DOHH2 (cell line): ENCODE results near the gene COL1A1.

Source experiments
- H3F3A ChIP-seq: fragments of 200-600 bp; sonication (generic), shearing (Covaris generic); 2 replicates; pipeline ENCODE4 v1.6.0; 2016; ENCODE audit warnings: antibody characterized with exemption, mild to moderate bottlenecking; ENCODE audit not compliant: control insufficient read depth, insufficient read depth
- H3K27ac ChIP-seq: fragments of 200-600 bp; sonication (generic); 2 replicates; pipeline ENCODE4 v1.5.1; 2014; ENCODE audit warnings: low read depth, mild to moderate bottlenecking, low read length, moderate library complexity
- H3K27me3 ChIP-seq: fragments of 200-600 bp; sonication (generic); 2 replicates; pipeline ENCODE4 v1.6.1; 2014; ENCODE audit warnings: mild to moderate bottlenecking, low read length, mixed read lengths; ENCODE audit not compliant: control insufficient read depth
- H3K36me3 ChIP-seq: fragments of 200-600 bp; sonication (generic); 2 replicates; pipeline ENCODE4 v1.6.1; 2014; ENCODE audit warnings: mild to moderate bottlenecking, low read length, moderate library complexity, mixed read lengths; ENCODE audit not compliant: control insufficient read depth
- H3K4me1 ChIP-seq: fragments of 200-600 bp; sonication (generic); 2 replicates; pipeline ENCODE4 v1.6.1; 2014; ENCODE audit warnings: mild to moderate bottlenecking, low read length, mixed read lengths; ENCODE audit not compliant: control insufficient read depth
- H3K4me2 ChIP-seq: fragments of 200-600 bp; sonication (generic); 2 replicates; pipeline ENCODE4 v1.6.0; 2014; ENCODE audit warnings: mild to moderate bottlenecking, low read length, moderate library complexity
- H3K4me3 ChIP-seq: fragments of 200-600 bp; sonication (generic); 2 replicates; pipeline ENCODE4 v1.5.1; 2014; ENCODE audit warnings: mild to moderate bottlenecking, low read length, mixed read lengths
- H3K79me2 ChIP-seq: fragments of 200-600 bp; sonication (generic); 2 replicates; pipeline ENCODE4 v1.6.1; 2014; ENCODE audit warnings: mild to moderate bottlenecking, low read length, mixed read lengths; ENCODE audit not compliant: control insufficient read depth
- H3K9me2 ChIP-seq: fragments of 200-600 bp; sonication (generic); replicated peaks from 2 replicates; pipeline ENCODE4 v1.6.1; 2014; ENCODE audit warnings: mild to moderate bottlenecking, low read length, mixed read lengths; ENCODE audit not compliant: control insufficient read depth
- H3K9me3 ChIP-seq: fragments of 200-600 bp; sonication (generic); 2 replicates; pipeline ENCODE4 v1.6.1; 2014; ENCODE audit warnings: antibody characterized with exemption, low read length, mixed read lengths; ENCODE audit not compliant: control insufficient read depth, insufficient read depth
- H4K20me1 ChIP-seq: fragments of 200-600 bp; sonication (generic); 2 replicates; pipeline ENCODE4 v1.6.0; 2014; ENCODE audit warnings: low read depth, mild to moderate bottlenecking, antibody characterized with exemption, low read length, moderate library complexity; ENCODE audit not compliant: control insufficient read depth, insufficient read depth
- CTCF ChIP-seq: fragments of 200-600 bp; sonication (generic); IDR thresholded peaks from one replicate; pipeline ENCODE4 v1.5.1; 2014; ENCODE audit warnings: antibody characterized with exemption, mild to moderate bottlenecking, low read depth, low read length; ENCODE audit not compliant: poor library complexity, severe bottlenecking
- EZH2phosphoT487 ChIP-seq: fragments of 200-600 bp; sonication (generic); IDR thresholded peaks from 2 replicates; pipeline ENCODE4 v1.6.1; 2017; ENCODE audit warnings: borderline replicate concordance, mild to moderate bottlenecking, antibody characterized with exemption, low read length, moderate library complexity, mixed read lengths

Gene COL1A1

GRCh38 chr17:50180620-50181019, 20.8 kb downstream of the COL1A1 start:
- Histone ChIP-seq H4K20me1 (no peaks in the 10 kb centered on the region), H3K27me3 (no peaks in the 10 kb centered on the region), H3K27ac (no peak overlapping the region), H3K4me1 (peaks cover 39% of the 10 kb centered on the region), H3K9me2 (no peaks in the 10 kb centered on the region), H3F3A (peaks cover 2% of the 10 kb centered on the region; the same call in 1 of the 2 replicates), H3K9me3 (no peaks in the 10 kb centered on the region), H3K79me2 (no peaks in the 10 kb centered on the region), H3K4me2 (no peak overlapping the region), H3K4me3 (no peak overlapping the region), H3K36me3 (no peaks in the 10 kb centered on the region)
- TF ChIP-seq CTCF (no peak), EZH2phosphoT487 (no peak)

GRCh38 chr17:50180111-50180510, 21.3 kb downstream of the COL1A1 start:
- peaks cover 34% of the 10 kb centered on the region for H3K4me1 ChIP-seq
- H3K79me2 ChIP-seq, result no peaks in the 10 kb centered on the region
- H3K36me3 ChIP-seq, result no peaks in the 10 kb centered on the region
- no peaks in the 10 kb centered on the region for H4K20me1 ChIP-seq
- H3K9me2 ChIP-seq, result no peaks in the 10 kb centered on the region
- no peaks in the 10 kb centered on the region for H3K27me3 ChIP-seq
- TF ChIP-seq CTCF (no peak), EZH2phosphoT487 (no peak)
- no peaks in the 10 kb centered on the region for H3K9me3 ChIP-seq
- no peak overlapping the region for H3K27ac ChIP-seq
- no peak overlapping the region for H3K4me2 ChIP-seq
- H3K4me3 ChIP-seq, result no peak overlapping the region
- peaks cover 2% of the 10 kb centered on the region; the same call in 1 of the 2 replicates for H3F3A ChIP-seq

GRCh38 chr17:50177983-50178834, 23.2 kb downstream of the COL1A1 start:
- H3K4me3 ChIP-seq, result no peak overlapping the region

More at GRCh38 chr17:50177983-50178834, 23.2 kb downstream of the COL1A1 start:
- no peaks in the 10 kb centered on the region for H3K27me3 ChIP-seq
- H3K36me3 ChIP-seq, result no peaks in the 10 kb centered on the region
- no peaks in the 10 kb centered on the region for H3K9me2 ChIP-seq
- H3K79me2 ChIP-seq, result no peaks in the 10 kb centered on the region
- peak overlapping the region; percentile 54 for H3K4me2 ChIP-seq
- peaks cover 15% of the 10 kb centered on the region for H3K4me1 ChIP-seq
- H3F3A ChIP-seq, result no peaks in the 10 kb centered on the region
- no peaks in the 10 kb centered on the region for H3K9me3 ChIP-seq
- TF ChIP-seq CTCF (peak; percentile 79), EZH2phosphoT487 (no peak)
- no peaks in the 10 kb centered on the region for H4K20me1 ChIP-seq
- no peak overlapping the region for H3K27ac ChIP-seq
